Liver (tissue), 9 donors: ENCODE results near the gene TPST1. TPM values are rescaled to one million over a fixed set of nuclear protein-coding genes. Genes with fewer than 3 reads are reported as not detected.

Source experiments
- DNase-seq: peaks from one replicate; pipeline ENCODE4 v3.0.0-alpha.2; 2017; ENCODE audit warnings: low spot score
- H3K27ac ChIP-seq, 2 donors: one replicate each; pipeline ENCODE4 v1.7.0; 2013; ENCODE audit warnings: inconsistent platforms in 2 of 2, low read length in 2 of 2, control low read depth in 1 of 2, low read depth in 1 of 2, mild to moderate bottlenecking in 1 of 2
- H3K27me3 ChIP-seq, 4 donors: one replicate each; pipeline versions ENCODE4 v1.6.1 to v1.7.0; 2013; ENCODE audit warnings: low read length in 3 of 4, inconsistent platforms in 1 of 4, mild to moderate bottlenecking in 1 of 4, moderate library complexity in 1 of 4; ENCODE audit not compliant: control insufficient read depth in 4 of 4, insufficient read depth in 4 of 4
- H3K36me3 ChIP-seq, 4 donors: one replicate each; pipeline versions ENCODE4 v1.6.1 to v1.7.0; 2013; ENCODE audit warnings: low read length in 3 of 4, mild to moderate bottlenecking in 3 of 4, low read depth in 1 of 4, moderate library complexity in 1 of 4; ENCODE audit not compliant: control insufficient read depth in 4 of 4, insufficient read depth in 3 of 4
- H3K4me1 ChIP-seq, 4 donors: one replicate each; pipeline versions ENCODE4 v1.6.1 to v1.7.0; 2013; ENCODE audit warnings: low read length in 3 of 4, mild to moderate bottlenecking in 3 of 4, moderate library complexity in 1 of 4; ENCODE audit not compliant: control insufficient read depth in 4 of 4, insufficient read depth in 4 of 4
- H3K4me3 ChIP-seq, 3 donors: one replicate each; pipeline versions ENCODE4 v1.6.1 to v1.7.0; 2013; ENCODE audit warnings: low read length in 3 of 3, control low read depth in 1 of 3, low read depth in 1 of 3, mild to moderate bottlenecking in 1 of 3
- H3K9ac ChIP-seq, 2 donors: one replicate each; pipeline ENCODE4 v1.7.0; 2013; ENCODE audit warnings: low read length in 2 of 2, mild to moderate bottlenecking in 2 of 2, moderate library complexity in 2 of 2, control low read depth in 1 of 2, low read depth in 1 of 2
- H3K9me3 ChIP-seq, 4 donors: one replicate each; pipeline versions ENCODE4 v1.6.1 to v1.7.0; 2013; ENCODE audit warnings: low read length in 3 of 4; ENCODE audit not compliant: control insufficient read depth in 4 of 4
- EGR1 ChIP-seq, 2 donors: IDR thresholded peaks; 2 replicates each; pipeline ENCODE4 v1.6.1; 2016 to 2018; ENCODE audit warnings: antibody characterized with exemption in 2 of 2, low read depth in 2 of 2
- FOXA1 ChIP-seq: IDR thresholded peaks from 2 replicates; pipeline ENCODE4 v1.6.1; 2016; ENCODE audit warnings: antibody characterized with exemption
- FOXA2 ChIP-seq: IDR thresholded peaks from 2 replicates; pipeline ENCODE4 v1.6.1; 2016; ENCODE audit warnings: antibody characterized with exemption
- GABPA ChIP-seq, 2 donors: IDR thresholded peaks in 1 of 2; conservative IDR thresholded peaks in 1 of 2; 2 replicates each; pipeline ENCODE4 v1.6.1; 2016; ENCODE audit warnings: antibody characterized with exemption in 2 of 2, mild to moderate bottlenecking in 1 of 2, moderate library complexity in 1 of 2
- HNF4A ChIP-seq, 2 donors: conservative IDR thresholded peaks; 2 replicates each; pipeline ENCODE4 v1.6.1; 2016; ENCODE audit warnings: antibody characterized with exemption in 2 of 2, mild to moderate bottlenecking in 2 of 2
- HNF4G ChIP-seq: IDR thresholded peaks from 2 replicates; pipeline ENCODE4 v1.6.1; 2016; ENCODE audit warnings: antibody characterized with exemption
- JUND ChIP-seq, 2 donors: IDR thresholded peaks; 2 replicates each; pipeline ENCODE4 v1.6.1; 2016; ENCODE audit warnings: antibody characterized with exemption in 2 of 2
- NR2F2 ChIP-seq: IDR thresholded peaks from 2 replicates; pipeline ENCODE4 v1.6.1; 2016; ENCODE audit warnings: antibody characterized with exemption
- RAD21 ChIP-seq, 2 donors: IDR thresholded peaks; 2 replicates each; pipeline ENCODE4 v1.6.1; 2016; ENCODE audit warnings: antibody characterized with exemption in 2 of 2, mild to moderate bottlenecking in 2 of 2
- RXRA ChIP-seq, 2 donors: IDR thresholded peaks; 2 replicates each; pipeline ENCODE4 v1.6.1; 2017 to 2018; ENCODE audit warnings: antibody characterized with exemption in 2 of 2, mild to moderate bottlenecking in 1 of 2
- SP1 ChIP-seq: IDR thresholded peaks from 2 replicates; pipeline ENCODE4 v1.6.1; 2018; ENCODE audit warnings: antibody characterized with exemption, mild to moderate bottlenecking
- TAF1 ChIP-seq: conservative IDR thresholded peaks from 2 replicates; pipeline ENCODE4 v1.6.1; 2016; ENCODE audit warnings: antibody characterized with exemption, mild to moderate bottlenecking
- YY1 ChIP-seq: IDR thresholded peaks from 2 replicates; pipeline ENCODE4 v1.6.1; 2016; ENCODE audit warnings: antibody characterized with exemption, mild to moderate bottlenecking
- WGBS: extraction: QIAGEN DNeasy Blood & Tissue Kit; methylation state at CpG from one replicate; pipeline ENCODE4 v1.1.7; 2013; 5-methylcytosine and 5-hydroxymethylcytosine counted together
- polyA plus RNA-seq, 2 donors: library from polyadenylated mRNA; stranded (reverse) in 1 of 2; unstranded in 1 of 2; fragments of 200-250 nt in 1 of 2; fragments of >200 nt in 1 of 2; fragmentation: Nextera tagmentation in 1 of 2; extraction: Ambion mirVana in 1 of 2; gene quantifications; one replicate each; pipeline versions ENCODE4 v1.2.1 to v1.2.3, GENCODE V29; 2013 to 2015
- total RNA-seq, 2 donors: library from RNA; depleted of rRNA; stranded (reverse); fragments of >200 nt; gene quantifications; one replicate each; pipeline ENCODE4 v1.2.3, GENCODE V29; 2014
- TF ChIP-seq, protein P1 (sequence below): IDR thresholded peaks from 2 replicates; pipeline ENCODE4 v1.6.1; 2016; ENCODE audit warnings: antibody characterized with exemption
- TF ChIP-seq, protein P2 (sequence below): IDR thresholded peaks from 2 replicates; pipeline ENCODE4 v1.6.1; 2016; ENCODE audit warnings: antibody characterized with exemption
- TF ChIP-seq, protein P3 (sequence below): fragments of 150-350 bp; IDR thresholded peaks from 2 replicates; pipeline ENCODE4 v1.5.1; 2017; ENCODE audit warnings: improper control_type of control experiment, low read depth, low read length; ENCODE audit not compliant: missing input control
- TF ChIP-seq, protein P4 (sequence below): IDR thresholded peaks from 2 replicates; pipeline ENCODE4 v1.6.1; 2016; ENCODE audit warnings: antibody characterized with exemption, mild to moderate bottlenecking
- TF ChIP-seq, protein P5 (sequence below): IDR thresholded peaks from 2 replicates; pipeline ENCODE4 v1.6.1; 2016; ENCODE audit warnings: antibody characterized with exemption
- donor health status: healthy.
- donor health status: healthy.
- donor health status: healthy.
- donor health status: healthy.
- donor health status: healthy.

Gene TPST1
- total and polyA plus RNA-seq, 4 donors: 23.8 to 62.5 (median 25.7) TPM

DNA sequence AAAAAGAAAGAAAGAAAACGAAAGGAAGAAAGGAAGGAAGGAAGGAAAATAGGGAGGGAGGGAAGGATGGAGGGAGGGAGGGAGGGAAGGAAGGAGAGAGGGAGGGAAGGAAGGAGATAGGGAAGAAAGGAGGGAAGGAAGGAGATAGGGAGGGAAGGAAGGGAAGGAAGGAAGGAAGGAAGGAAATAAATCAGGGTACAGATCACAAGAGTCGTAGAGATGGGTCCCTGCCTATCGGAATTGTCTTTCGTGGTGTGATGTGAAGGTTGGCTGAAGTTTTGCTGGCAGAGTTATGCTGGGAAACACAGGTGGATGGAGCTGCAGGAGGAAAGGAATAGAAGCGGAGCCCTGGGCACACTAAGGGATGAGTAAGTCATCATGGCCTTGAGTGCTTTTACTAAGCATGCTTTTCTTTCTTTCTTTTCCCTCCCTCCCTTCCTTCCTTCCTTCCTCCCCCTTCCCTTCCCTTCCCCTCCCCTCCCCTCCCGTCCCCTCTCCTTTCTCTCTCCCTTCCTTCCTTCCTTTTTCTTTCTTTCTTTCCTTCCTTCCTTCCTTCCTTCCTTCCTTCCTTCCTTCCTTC, 11.9 kb upstream of the TPST1 start:
- Histone ChIP-seq H3K27ac (no peak overlapping the region), H3K4me3 (no peak overlapping the region), H3K4me1 (peaks cover 5 to 24% (median 11%) of the 10 kb centered on the region in 4 donors), H3K36me3 (no peaks in the 10 kb centered on the region), H3K27me3 (no peaks in the 10 kb centered on the region), H3K9me3 (no peaks in the 10 kb centered on the region), H3K9ac (no peak overlapping the region)
- no peak for DNase-seq
- no peak for TF ChIP-seq JUND (IDR thresholded peaks at IDR 0.05)
- TF ChIP-seq NR2F2: no peak
- no peak for TF ChIP-seq HNF4A (conservative IDR thresholded peaks at IDR 0.05)
- TF ChIP-seq, protein P1, sequence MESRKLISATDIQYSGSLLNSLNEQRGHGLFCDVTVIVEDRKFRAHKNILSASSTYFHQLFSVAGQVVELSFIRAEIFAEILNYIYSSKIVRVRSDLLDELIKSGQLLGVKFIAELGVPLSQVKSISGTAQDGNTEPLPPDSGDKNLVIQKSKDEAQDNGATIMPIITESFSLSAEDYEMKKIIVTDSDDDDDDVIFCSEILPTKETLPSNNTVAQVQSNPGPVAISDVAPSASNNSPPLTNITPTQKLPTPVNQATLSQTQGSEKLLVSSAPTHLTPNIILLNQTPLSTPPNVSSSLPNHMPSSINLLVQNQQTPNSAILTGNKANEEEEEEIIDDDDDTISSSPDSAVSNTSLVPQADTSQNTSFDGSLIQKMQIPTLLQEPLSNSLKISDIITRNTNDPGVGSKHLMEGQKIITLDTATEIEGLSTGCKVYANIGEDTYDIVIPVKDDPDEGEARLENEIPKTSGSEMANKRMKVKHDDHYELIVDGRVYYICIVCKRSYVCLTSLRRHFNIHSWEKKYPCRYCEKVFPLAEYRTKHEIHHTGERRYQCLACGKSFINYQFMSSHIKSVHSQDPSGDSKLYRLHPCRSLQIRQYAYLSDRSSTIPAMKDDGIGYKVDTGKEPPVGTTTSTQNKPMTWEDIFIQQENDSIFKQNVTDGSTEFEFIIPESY: no peak
- no peak for TF ChIP-seq EGR1 (IDR thresholded peaks at IDR 0.05; ENCODE audit: low read depth in 2 of 2)
- TF ChIP-seq HNF4G: no peak
- TF ChIP-seq GABPA (IDR thresholded peaks at IDR 0.05 in 1 of 2, conservative IDR thresholded peaks at IDR 0.05 in 1 of 2): no peak
- TF ChIP-seq YY1: no peak
- no peak for TF ChIP-seq FOXA2
- whole genome bisulfite sequencing: 85% methylated on average over 6 of the region's 6 CpGs

DNA sequence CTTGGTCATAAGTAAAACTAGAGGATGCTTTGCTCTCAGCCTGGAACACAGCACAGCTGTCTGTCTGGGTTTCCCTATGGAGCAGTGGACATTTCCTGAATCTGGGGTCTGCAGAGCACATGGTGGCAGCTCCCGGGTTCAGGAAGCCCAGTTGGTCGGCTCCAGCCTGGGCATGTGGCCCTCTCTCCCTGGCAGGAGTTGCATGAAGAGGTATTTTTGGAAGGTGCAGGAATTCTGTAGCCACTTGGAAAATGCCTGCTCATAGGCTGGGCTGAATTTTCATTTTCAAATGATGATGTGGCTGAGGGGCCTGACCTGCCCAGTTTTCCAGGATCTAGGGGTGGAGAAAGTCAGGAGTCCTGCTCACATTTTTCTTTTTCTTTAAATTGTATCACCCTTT, 6.7 kb upstream of the TPST1 start:
- no peak for DNase-seq
- Histone ChIP-seq H3K27me3 (no peaks in the 10 kb centered on the region), H3K9ac (no peak overlapping the region), H3K27ac (peak overlapping the region in 1 of 2 donors; percentile 18), H3K36me3 (no peaks in the 10 kb centered on the region), H3K4me1 (peaks cover 0 to 4% (median 0%) of the 10 kb centered on the region in 4 donors), H3K9me3 (no peaks in the 10 kb centered on the region), H3K4me3 (no peak overlapping the region)
- 66% methylated on average over 2 of the region's 2 CpGs for WGBS
- TF ChIP-seq, protein P2, sequence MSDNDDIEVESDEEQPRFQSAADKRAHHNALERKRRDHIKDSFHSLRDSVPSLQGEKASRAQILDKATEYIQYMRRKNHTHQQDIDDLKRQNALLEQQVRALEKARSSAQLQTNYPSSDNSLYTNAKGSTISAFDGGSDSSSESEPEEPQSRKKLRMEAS: no peak
- TF ChIP-seq RXRA (IDR thresholded peaks at IDR 0.05): no peak
- TF ChIP-seq, protein P3, sequence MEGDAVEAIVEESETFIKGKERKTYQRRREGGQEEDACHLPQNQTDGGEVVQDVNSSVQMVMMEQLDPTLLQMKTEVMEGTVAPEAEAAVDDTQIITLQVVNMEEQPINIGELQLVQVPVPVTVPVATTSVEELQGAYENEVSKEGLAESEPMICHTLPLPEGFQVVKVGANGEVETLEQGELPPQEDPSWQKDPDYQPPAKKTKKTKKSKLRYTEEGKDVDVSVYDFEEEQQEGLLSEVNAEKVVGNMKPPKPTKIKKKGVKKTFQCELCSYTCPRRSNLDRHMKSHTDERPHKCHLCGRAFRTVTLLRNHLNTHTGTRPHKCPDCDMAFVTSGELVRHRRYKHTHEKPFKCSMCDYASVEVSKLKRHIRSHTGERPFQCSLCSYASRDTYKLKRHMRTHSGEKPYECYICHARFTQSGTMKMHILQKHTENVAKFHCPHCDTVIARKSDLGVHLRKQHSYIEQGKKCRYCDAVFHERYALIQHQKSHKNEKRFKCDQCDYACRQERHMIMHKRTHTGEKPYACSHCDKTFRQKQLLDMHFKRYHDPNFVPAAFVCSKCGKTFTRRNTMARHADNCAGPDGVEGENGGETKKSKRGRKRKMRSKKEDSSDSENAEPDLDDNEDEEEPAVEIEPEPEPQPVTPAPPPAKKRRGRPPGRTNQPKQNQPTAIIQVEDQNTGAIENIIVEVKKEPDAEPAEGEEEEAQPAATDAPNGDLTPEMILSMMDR: no peak
- TF ChIP-seq SP1: no peak
- TF ChIP-seq FOXA1: no peak
- TF ChIP-seq, protein P1: no peak
- TF ChIP-seq TAF1: no peak
- no peak for TF ChIP-seq RAD21 (IDR thresholded peaks at IDR 0.05)
- no peak for TF ChIP-seq NR2F2
- no peak for TF ChIP-seq YY1
- TF ChIP-seq, protein P4, sequence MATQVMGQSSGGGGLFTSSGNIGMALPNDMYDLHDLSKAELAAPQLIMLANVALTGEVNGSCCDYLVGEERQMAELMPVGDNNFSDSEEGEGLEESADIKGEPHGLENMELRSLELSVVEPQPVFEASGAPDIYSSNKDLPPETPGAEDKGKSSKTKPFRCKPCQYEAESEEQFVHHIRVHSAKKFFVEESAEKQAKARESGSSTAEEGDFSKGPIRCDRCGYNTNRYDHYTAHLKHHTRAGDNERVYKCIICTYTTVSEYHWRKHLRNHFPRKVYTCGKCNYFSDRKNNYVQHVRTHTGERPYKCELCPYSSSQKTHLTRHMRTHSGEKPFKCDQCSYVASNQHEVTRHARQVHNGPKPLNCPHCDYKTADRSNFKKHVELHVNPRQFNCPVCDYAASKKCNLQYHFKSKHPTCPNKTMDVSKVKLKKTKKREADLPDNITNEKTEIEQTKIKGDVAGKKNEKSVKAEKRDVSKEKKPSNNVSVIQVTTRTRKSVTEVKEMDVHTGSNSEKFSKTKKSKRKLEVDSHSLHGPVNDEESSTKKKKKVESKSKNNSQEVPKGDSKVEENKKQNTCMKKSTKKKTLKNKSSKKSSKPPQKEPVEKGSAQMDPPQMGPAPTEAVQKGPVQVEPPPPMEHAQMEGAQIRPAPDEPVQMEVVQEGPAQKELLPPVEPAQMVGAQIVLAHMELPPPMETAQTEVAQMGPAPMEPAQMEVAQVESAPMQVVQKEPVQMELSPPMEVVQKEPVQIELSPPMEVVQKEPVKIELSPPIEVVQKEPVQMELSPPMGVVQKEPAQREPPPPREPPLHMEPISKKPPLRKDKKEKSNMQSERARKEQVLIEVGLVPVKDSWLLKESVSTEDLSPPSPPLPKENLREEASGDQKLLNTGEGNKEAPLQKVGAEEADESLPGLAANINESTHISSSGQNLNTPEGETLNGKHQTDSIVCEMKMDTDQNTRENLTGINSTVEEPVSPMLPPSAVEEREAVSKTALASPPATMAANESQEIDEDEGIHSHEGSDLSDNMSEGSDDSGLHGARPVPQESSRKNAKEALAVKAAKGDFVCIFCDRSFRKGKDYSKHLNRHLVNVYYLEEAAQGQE: no peak
- no peak for TF ChIP-seq HNF4G
- no peak for TF ChIP-seq JUND (IDR thresholded peaks at IDR 0.05)
- TF ChIP-seq, protein P5, sequence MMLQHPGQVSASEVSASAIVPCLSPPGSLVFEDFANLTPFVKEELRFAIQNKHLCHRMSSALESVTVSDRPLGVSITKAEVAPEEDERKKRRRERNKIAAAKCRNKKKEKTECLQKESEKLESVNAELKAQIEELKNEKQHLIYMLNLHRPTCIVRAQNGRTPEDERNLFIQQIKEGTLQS: no peak
- TF ChIP-seq FOXA2: no peak
- no peak for TF ChIP-seq GABPA (IDR thresholded peaks at IDR 0.05 in 1 of 2, conservative IDR thresholded peaks at IDR 0.05 in 1 of 2)
- no peak for TF ChIP-seq EGR1 (IDR thresholded peaks at IDR 0.05; ENCODE audit: low read depth in 2 of 2)
- no peak for TF ChIP-seq HNF4A (conservative IDR thresholded peaks at IDR 0.05)
